HG03066 (cell line): ENCODE data around the gene IDI2.
"Not testable (repeated sequence)": the region's sequence is repeated elsewhere in the genome, so short reads cannot be mapped to it uniquely, and the experiment has no call there.

ENCODE experiments used
- ATAC-seq: cut with Tn5 transposase; IDR thresholded peaks from one replicate; pipeline ENCODE4 v1.9.1; 2021; ENCODE audit warnings: low read depth; ENCODE audit not compliant: unreplicated experiment

The IDI2 gene

DNA sequence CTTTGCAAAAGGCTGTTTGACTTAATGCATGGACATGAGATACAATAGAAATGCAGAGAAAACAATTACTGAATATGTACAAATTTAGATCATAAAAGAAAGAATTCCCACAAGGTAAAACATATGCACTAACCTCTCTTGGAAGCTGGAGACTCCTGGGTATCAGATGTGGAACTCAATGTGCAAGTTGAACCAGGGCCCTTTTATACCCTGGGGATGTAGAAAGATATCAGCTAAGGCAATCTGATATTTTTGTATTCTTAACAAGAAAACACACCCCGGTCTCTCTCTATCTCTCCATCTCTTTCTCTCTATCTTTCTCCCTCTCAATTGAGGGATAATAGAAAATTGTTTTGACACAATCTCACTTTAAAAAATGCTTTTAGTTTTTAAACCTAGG, at the start of gene IDI2:
IDI2 (minus strand) TSS at position 177 of the 400 bp plus-strand sequence. CDS start 1,136 bp downstream, outside the sequence.
- ATAC-seq: no peak

DNA sequence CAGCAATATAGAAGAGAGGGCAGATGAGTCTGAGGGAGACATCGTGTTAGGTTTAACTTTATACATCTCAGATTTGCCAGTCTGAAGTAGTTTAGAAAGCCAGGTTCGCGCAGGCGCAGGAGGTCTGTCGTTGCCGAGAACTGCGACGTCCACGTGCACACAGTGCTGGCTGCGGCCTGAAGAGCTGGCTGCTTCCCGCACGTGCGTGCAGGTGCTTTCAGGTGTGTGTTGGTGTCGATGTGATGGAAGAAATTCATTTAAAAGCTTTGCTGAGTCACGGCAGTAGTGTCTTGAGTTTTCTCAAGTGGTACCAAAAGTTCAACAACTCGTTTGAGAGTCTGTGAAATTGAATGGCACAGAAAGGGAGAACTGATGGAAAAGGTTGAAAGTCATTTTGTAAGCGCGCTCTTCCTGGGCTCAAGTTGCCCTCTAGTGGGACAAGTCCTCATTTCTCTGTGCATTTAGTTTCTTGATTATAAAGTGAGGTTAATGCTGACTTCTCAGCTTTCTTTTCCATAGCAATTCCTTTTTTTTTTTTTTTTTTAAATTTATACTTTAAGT, 49.2 kb upstream of the IDI2 start:
- no peak for ATAC-seq

DNA sequence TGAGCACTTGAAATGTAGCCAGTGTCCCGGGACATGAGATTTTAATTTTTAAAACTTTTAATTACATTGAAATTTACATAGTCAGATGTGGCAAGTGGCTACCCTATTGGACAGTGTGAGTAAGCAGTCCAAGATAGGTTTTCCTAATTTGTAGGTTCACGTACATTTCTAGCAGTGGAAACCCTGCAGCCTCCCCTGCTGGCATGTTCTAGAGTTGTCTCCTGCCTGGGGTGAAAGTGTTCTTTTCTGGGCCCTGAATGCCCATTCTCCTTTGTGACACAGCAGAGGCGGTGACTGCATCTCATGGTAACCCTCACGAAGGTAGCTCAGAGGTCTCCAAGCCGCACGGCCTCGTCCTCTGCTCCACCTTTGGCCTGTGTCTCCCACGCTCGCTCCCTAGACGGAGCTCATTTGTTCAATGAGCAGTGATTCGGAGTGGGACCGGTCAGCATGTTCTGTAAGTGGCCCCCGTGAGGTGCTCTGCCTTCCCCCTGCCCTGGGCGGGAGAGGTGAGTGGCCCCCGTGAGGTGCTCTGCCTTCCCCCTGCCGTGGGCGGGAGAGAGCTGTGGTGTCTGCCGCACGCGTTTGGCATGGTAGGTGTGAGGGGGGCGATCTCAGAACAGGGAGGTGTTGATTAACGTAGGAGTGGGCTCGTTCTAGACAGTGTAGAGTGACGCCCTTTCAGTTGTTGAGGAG, 48.5 kb upstream of the IDI2 start:
- no peak for ATAC-seq

DNA sequence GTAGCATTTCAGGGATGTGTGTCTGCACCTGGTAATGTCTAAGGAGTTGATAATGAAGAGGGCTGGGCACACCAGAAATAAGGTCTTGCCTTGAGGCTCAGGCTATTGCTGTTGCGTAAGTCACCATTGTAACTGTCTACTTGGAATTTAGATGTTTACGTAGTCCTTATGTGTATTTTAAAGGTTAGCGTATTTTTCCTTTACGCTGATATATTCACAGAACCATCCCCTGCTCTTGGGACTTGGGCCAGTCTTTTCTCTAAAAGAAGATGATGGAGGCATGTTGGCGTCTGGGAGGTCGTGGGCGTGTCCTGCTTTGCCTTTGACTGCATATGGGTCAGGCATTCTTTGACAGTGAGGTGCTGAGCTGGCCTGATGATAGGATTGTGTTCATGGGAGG, 45.3 kb upstream of the IDI2 start:
- ATAC-seq: no peak

DNA sequence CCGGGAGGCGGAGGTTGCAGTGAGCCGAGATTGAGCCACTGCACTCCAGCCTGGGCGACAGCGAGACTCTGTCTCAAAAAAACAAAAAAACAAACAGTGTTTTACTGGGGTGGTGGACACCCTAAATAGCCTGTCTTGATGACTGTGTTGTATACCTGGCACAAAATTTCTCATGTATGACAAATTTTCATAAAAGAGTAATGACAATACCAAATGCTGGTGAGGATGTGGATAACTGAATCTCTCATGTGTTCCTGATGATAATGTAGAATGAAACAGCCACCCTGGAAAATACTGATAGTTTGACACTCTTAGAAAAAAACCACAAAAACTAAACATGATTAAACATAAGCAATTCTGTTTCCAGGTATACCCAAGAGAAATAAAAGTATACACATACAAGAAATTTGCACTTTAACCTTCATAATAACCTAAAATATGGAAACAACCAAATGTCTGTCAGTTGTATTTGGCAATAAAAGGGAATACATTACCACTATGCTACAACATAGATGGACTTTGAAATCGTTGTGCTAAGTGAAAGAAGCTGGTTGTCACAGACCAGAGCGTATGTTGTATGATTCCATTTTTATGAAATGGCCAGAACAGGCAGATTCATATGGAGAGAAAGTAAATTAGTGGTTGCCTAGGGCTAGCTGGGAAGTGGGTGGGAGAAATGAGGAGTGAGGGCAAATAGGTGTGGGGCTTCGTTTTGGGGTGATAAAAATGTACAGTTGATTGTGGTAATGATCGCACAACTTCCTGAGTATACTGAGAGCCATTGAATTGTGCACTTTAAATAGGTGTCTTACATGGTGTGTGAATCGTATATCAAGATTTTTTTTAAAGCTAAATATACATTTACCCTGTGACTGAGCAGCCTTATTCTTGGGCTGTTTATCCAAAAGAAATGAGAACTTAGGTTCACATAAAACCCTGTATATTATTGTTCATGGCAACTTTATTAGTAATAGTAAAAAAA, 43.0 kb upstream of the IDI2 start:
- no peak for ATAC-seq

DNA sequence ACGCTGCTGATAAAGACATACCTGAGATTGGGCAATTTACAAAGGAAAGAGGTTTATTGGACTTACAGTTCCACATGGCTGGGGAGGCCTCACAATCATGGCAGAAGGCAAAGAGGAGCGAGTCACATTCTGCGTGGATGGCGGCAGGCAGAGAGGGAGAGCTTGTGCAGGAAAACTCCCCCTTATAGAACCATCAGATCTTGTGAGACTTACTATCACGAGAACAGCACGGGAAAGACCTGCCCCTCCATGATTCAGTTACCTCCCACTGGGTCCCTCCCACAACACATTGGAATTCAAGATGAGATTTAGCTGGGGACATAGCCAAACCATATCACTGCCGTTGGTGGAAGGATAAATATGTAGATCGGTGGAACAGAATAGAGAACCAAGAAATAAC, 41.1 kb upstream of the IDI2 start:
- not testable (repeated sequence) for ATAC-seq

DNA sequence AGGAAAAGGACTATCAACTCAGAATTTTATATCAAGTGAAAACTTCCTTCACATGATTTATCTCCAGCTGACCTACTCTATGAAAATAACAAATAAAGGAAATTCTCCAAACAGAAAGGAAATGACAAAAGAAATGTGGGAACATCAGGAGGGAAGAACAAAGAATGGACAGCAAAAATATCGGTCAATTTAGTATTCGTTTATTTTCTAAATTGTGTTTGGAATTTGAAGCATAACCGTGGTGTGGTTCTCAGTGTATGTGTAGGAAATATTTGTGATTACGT, 39.2 kb upstream of the IDI2 start:
- ATAC-seq: no peak

DNA sequence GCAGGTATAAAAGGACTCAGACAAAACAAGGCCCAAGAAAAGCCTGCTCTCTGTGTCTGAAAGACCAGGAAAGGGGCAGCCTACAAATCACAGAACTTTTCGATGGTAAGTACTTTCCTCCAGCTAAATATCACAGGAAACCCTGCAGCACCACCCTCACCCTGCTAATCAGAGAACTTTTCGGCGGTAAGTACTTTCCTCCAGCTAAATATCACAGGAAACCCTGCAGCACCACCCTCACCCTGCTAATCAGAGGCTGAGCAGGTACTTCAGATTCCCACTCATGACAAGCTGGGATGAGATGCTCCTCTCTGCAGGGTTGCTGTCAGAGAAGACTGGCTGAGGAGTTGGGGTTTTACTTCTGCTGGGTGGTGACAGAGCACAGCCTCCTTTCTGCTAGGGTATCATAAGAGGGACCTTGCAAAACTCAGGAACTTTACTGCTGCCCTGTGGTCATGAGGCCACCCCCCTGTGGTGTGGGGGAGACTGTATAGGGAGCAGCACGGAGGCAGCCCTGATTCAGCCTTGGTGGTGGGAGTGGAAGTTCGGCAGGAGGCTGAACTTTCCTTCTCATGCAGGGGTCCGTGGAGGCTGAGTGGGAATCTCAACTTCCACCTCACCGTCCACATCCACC, 37.7 kb upstream of the IDI2 start:
- no peak for ATAC-seq

DNA sequence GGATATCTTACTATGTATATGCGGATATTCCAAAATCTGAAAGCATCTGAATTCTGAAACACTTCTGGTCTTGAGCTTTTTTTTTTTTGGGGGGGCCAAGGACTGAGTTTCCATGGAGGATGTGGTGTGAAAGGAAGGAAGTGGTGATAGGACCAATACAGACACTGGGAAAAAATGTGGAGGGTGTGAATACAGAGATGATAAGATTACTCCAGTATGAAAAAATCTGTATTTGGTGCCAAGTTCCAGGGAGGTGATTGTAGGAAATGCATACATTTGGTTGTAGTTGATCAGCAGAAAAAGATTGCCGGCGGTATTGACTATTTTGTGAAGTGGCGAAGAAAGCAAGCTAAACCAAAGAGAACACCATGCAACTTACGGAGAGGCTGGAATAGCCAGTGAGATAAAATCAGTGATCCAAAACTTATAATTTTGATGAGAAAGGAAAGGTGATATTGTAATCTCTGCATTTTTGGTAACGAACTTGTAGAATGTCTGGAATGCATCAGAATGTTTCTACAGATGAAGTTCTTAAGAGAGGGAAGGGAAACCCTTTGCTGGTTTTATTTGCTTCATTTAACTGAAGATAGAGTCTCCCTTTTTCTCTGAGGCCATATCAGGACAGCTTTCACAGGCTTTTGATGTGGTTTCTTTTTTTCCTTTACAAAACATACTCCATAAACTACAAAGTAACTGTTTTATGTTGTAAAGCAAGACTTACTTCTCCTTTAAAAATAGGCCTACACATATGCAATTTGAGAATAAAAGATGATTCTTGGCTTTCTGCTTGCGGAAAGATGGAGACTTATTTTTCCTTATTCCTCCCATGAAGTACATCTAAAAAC, 36.5 kb upstream of the IDI2 start:
- no peak for ATAC-seq

DNA sequence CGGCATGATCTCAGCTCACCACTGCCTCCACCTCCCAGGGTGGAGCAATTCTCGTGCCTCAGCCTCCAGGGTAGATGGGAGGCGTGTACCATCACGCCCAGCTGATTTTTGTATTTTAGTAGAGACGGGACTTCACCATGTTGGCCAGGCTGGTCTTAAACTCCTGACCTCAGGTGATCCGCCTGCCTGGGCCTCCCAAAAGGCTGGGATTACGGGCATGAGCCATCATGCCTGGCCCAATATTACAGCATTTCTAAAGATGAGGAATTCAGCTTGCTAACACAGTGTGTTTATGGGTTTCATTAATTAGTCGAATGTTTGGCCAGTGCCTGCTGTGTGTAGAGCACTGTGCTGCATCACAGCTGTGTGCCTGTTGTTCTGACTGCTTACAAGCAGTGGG, 34.2 kb upstream of the IDI2 start:
- no peak for ATAC-seq

DNA sequence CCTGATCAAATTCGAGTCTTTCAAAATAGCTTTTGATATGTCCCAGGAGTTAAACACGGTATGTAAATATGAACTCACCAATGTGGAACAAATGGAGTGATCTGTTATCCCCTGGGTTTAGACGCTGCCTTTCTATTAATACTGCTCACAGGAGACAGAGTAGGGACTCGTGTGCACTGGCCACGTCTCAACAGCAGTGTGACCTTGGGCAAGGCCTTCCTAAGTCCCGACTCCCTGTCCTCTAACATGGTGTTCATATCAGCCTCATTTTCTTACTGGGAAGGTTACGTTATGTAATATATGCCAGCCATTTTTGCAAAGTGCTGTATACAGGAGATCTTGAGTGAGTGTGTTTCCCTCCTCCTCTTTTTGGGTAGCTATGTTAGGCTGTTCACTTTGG, 32.4 kb upstream of the IDI2 start:
- no peak for ATAC-seq

DNA sequence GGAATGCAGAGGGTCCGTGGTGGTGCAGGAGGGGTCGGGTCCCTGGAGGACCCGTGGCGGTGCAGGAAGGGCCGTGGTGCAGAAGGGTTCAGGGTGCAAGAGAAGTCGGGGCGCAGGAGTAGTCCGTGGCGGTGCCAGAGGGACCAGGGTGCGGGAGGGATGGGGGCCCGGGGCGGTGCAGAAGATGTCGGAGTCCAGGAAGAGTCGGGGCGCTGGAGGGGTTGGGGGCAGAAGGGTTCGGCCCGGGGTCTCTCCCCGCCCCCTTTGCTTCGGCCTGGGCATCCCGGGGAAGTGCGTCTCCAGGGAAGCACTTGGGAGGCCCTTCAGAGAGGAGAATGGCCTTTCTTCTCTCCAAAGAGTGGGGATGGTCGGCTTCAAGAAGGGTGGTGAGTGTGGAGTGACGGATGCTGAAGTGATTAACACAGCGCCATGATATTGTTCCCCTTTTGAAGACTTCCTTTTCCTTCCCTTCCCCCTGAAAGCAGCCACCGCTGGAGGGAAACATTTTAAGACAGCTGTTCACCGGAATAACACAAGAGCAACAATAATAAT, 31.5 kb upstream of the IDI2 start:
- ATAC-seq: no peak

DNA sequence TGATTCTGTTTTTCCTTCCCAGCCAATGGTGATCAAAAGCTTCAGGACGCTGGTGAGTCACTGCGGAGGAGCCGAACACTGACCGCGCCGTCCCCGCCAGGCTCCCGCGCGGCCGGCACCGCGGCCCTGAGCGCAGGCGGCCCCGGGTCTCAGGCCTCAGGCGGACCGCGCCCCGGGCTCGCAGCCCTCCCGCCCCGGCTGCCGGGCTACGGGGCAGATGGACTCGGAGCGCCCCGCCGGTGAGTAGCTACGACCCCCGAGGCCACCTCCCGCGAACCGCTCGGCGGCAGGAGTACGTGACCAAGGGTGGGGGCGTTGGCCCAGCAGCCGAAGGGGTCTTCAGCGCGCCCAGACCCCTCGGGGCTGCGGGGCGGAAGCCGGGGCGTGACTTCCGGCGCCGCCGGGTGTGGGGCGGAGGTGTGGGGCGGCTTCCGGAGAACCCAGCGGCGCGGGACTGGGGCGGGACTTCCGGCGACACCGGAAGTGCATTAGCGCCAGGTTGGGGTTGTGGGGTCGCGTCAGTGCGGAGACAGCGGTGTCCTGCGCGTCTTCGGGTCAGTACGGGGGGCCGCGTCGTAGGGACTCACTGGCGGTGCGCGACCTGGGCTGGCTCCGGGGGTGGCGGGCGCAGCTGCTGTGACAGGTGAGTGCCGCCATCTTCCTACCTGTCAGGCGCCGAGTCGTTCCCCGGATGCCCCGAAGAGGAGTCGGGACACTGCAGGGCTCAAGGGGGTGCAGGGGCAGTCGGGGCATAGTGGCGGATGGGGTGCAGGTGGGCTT, 30.9 kb upstream of the IDI2 start, which contains the start of gene WDR37:
WDR37 (plus strand) TSS at position 60 of the 780 bp plus-strand sequence. CDS start 15,771 bp downstream, outside the sequence.
- peak; percentile 93 for ATAC-seq

DNA sequence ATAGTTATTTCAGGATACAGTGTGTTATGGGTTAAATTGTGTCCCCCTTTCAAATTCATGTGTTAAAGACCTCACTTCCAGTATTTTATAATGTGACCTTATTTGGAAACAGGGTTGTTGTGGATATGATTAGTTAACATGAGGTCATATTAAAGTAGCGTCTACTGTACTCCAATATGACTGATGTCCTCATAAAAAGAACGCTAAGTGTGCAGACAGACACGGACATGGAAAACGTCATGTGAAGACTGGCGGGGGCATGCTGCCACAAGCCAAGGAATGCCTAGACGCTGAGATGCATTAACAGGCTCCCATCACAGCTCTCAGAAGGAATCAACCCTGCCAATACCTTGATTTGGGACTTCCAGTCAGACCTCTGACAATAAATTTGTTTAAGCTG, 29.0 kb upstream of the IDI2 start:
- no peak for ATAC-seq

DNA sequence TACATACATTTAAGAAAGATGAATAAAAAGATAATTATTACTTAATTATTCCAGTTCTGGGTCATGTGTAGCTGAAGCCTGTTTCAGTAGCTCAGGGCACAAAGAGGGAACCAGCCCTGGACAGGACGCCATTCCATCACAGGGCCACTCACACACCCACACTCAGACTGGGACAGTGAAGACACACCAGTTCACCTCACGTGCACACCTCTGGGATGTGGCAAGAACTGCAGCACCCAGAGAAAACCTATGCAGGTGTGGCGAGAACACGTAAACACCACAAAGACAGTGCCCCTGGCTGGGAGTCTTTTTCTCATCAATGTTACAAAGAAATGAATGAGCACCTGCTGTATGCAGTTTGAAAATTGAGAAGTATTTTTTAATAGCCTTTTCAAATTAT, 24.9 kb upstream of the IDI2 start:
- no peak for ATAC-seq

DNA sequence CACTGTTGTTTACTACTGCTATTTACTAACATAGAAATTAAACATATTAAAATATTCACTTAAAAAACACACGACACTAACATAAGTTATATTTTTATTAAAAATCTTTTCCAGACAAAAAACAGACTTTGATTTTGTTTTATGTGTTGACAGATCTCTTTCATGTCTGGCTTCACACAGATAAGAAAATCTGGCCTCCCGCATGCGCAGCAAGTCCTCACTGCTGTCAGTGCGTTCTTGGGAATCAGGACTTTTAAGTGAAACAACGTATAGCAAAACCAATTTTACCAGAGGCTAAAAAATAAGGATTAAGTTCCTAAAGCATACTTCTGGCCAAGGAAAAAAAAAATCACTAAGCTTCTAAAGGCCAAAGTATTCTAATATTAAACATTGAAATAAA, 24.5 kb upstream of the IDI2 start:
- ATAC-seq: no peak

DNA sequence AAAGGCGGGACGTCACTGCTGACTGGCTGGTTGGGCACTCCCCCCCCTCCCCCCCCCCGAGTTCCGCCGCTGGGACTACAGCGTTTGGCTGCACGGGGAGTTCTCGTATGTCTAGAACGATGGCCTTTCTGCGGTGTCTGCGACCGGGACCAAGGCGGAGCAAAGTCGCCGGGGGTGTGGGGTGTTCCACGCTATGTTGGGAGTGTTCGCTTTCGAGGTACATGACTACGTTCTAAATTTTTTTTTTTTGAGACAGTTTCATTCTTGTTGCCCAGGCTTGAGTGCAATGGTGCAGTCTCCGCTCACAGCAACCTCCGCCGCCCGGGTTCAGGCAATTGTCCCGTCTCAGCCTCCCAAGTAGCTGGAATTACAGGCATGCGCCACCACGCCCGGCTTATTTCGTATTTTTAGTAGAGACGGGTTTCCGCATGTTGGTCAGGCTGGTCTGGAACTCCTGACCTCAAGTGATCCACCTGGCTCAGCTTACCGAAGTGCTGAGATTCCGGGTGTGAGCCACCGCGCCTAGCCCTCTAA, 23.8 kb upstream of the IDI2 start:
- peak; percentile 1 for ATAC-seq

DNA sequence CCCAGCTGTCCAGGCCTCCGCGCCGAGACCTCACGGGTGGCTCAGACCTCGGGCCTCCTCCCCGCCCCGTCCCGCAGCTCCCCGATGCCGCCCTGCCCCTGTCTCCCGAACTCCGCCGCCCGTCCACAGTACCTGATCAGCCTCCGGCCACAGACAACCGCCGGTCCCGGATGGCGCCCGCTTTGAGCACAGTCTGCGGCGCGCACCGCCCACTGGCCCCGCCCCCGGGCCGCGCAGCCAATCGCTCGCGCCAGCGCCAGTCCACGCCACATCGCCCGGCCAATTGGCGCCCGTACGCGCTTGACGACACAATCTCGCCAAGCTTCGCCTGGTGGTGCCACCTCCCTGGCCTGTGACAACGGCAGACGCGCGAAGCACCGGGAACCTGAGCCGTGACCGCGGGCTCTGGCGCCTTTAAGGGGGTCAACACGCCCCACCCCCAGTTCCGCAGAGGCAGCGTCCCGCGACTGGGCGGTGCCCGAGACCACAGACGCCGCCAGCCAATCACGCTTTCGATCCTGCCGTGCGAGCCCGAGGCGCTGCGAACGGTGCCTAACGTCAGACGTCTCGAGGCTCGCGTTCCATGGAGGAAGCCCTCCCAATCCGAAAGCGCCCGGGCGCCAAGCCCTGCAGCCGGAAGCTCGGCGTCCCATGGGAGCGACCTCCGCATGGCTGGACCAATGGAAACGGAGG, 23.2 kb upstream of the IDI2 start, which contains the start of gene IDI1:
IDI1 (minus strand) TSS at position 388 of the 693 bp plus-strand sequence; CDS start at position 272, 116 bp downstream.
- ATAC-seq: peak; percentile 76
